ENCODE results near the gene SAA1. TPM values are rescaled to one million over a fixed set of nuclear protein-coding genes. Genes with fewer than 3 reads are reported as not detected.

SAA1 gene
- total RNA-seq, 1 donor from 2014 or later, result not detected

GRCh38 chr11:18277565-18278271, 11.7 kb downstream of the SAA1 start:
- DNase-seq (ENCODE audit: extremely low spot score, unreplicated experiment), result no peak
- H3K27ac Mint-ChIP-seq, result no peak overlapping the region
- peaks cover 26% of the 10 kb centered on the region for H3K36me3 Mint-ChIP-seq
- H3K4me3 Mint-ChIP-seq, result no peak overlapping the region
- no peaks in the 10 kb centered on the region for H3K9me3 Mint-ChIP-seq
- TF ChIP-seq, protein P1, sequence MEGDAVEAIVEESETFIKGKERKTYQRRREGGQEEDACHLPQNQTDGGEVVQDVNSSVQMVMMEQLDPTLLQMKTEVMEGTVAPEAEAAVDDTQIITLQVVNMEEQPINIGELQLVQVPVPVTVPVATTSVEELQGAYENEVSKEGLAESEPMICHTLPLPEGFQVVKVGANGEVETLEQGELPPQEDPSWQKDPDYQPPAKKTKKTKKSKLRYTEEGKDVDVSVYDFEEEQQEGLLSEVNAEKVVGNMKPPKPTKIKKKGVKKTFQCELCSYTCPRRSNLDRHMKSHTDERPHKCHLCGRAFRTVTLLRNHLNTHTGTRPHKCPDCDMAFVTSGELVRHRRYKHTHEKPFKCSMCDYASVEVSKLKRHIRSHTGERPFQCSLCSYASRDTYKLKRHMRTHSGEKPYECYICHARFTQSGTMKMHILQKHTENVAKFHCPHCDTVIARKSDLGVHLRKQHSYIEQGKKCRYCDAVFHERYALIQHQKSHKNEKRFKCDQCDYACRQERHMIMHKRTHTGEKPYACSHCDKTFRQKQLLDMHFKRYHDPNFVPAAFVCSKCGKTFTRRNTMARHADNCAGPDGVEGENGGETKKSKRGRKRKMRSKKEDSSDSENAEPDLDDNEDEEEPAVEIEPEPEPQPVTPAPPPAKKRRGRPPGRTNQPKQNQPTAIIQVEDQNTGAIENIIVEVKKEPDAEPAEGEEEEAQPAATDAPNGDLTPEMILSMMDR (conservative IDR thresholded peaks at IDR 0.05), result no peak
- no peaks in the 10 kb centered on the region for H3K27me3 Mint-ChIP-seq
- no peaks in the 10 kb centered on the region for H3K4me1 Mint-ChIP-seq (ENCODE audit: unreplicated experiment)

DNA sequence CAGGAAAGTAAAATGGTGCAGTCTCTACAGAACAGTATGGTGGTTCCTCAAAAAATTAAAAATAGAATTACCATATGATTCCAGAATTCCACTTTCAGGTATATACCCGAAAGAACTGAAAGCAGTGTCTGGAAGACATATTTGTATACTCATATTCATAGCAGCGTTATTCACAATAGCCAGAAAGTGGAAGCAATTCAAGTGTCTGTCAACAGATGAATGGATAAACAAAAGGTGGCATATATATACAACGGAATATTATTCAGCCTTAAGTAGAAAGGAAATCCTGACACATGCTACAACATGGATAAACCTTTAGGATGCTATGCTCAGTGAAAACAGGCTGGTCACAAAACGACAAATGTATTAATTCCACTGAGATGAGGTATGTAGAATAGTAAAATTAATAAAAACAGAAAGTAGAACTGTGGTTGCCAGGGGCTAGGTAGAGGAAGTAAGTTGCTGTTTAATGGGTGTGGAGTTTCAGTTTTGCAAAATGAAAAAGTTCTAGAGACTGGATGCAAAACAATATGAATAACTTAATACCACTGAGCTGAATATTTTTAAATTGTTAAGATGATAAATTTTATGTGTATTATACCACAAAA, 14.5 kb downstream of the SAA1 start:
- Mint-ChIP-seq H3K36me3 (peaks cover 25% of the 10 kb centered on the region), H3K4me1 (ENCODE audit: unreplicated experiment) (no peaks in the 10 kb centered on the region), H3K4me3 (no peak overlapping the region), H3K27ac (no peak overlapping the region), H3K9me3 (no peaks in the 10 kb centered on the region), H3K27me3 (no peaks in the 10 kb centered on the region)
- no peak for DNase-seq (ENCODE audit: extremely low spot score, unreplicated experiment)
- TF ChIP-seq, protein P1 (conservative IDR thresholded peaks at IDR 0.05), result no peak

GRCh38 chr11:18282626-18283025, 16.6 kb downstream of the SAA1 start:
- peaks cover 28% of the 10 kb centered on the region for H3K36me3 Mint-ChIP-seq
- no peaks in the 10 kb centered on the region for H3K9me3 Mint-ChIP-seq
- DNase-seq (ENCODE audit: extremely low spot score, unreplicated experiment), result no peak
- H3K27me3 Mint-ChIP-seq, result no peaks in the 10 kb centered on the region
- H3K4me3 Mint-ChIP-seq, result no peak overlapping the region
- no peak overlapping the region for H3K27ac Mint-ChIP-seq
- no peaks in the 10 kb centered on the region for H3K4me1 Mint-ChIP-seq (ENCODE audit: unreplicated experiment)
- TF ChIP-seq, protein P1 (conservative IDR thresholded peaks at IDR 0.05), result no peak

DNA sequence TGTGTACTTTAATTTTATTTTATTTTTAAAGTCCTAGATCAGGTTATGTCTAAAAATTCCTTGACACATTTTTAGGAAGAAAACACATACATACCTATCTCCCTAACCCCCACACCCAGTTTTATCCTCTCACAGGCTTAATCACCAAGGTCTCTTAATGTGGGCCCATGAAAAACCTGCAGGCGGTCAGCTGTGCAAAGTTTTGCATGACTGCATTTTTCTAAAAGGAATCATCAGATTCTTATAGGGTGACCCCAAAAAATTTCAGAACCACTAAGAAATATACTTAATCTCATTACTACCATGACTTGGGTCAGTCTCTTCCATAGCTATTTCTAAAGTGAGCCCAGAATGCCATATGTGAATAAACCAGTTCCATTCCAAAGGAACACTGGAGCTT, 19.8 kb downstream of the SAA1 start:
- H3K4me1 Mint-ChIP-seq (ENCODE audit: unreplicated experiment), result no peaks in the 10 kb centered on the region
- peaks cover 17% of the 10 kb centered on the region for H3K36me3 Mint-ChIP-seq
- H3K27me3 Mint-ChIP-seq, result no peaks in the 10 kb centered on the region
- TF ChIP-seq, protein P1 (conservative IDR thresholded peaks at IDR 0.05), result no peak
- no peak overlapping the region for H3K27ac Mint-ChIP-seq
- H3K4me3 Mint-ChIP-seq, result no peak overlapping the region
- no peaks in the 10 kb centered on the region for H3K9me3 Mint-ChIP-seq
- no peak for DNase-seq (ENCODE audit: extremely low spot score, unreplicated experiment)

DNA sequence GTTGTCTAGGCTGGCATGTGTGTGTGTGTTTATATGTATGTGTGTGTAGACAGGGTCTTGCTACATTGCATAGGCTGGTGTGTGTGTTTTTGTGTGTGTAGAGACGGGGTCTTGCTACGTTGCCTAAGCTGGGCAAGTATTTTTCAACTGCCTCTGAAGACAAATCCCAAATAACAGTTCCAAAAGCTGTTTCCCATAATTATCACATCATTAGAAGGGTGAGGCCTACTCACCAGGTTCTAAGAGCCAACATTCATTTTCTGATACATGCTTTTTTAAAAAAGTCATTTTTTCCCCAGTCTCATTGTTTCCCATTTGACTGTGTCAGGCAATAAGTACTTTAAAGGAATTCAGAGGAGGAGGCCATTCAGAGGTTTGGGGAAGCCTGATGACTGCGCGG, 22.8 kb downstream of the SAA1 start:
- Mint-ChIP-seq H3K36me3 (peaks cover 23% of the 10 kb centered on the region), H3K27me3 (no peaks in the 10 kb centered on the region), H3K4me1 (ENCODE audit: unreplicated experiment) (no peaks in the 10 kb centered on the region), H3K4me3 (no peak overlapping the region), H3K9me3 (no peaks in the 10 kb centered on the region), H3K27ac (no peak overlapping the region)
- TF ChIP-seq, protein P1 (conservative IDR thresholded peaks at IDR 0.05), result no peak
- no peak for DNase-seq (ENCODE audit: extremely low spot score, unreplicated experiment)

Data from type B pancreatic cell (in vitro differentiated cells).